ENCODE measurements around the gene WHRN. TPM values are rescaled to one million over a fixed set of nuclear protein-coding genes. Genes with fewer than 3 reads are reported as not detected.

Gene WHRN
- total and polyA plus RNA-seq, 2 experiments from 2014 or later = 8.3 to 8.9 TPM

DNA sequence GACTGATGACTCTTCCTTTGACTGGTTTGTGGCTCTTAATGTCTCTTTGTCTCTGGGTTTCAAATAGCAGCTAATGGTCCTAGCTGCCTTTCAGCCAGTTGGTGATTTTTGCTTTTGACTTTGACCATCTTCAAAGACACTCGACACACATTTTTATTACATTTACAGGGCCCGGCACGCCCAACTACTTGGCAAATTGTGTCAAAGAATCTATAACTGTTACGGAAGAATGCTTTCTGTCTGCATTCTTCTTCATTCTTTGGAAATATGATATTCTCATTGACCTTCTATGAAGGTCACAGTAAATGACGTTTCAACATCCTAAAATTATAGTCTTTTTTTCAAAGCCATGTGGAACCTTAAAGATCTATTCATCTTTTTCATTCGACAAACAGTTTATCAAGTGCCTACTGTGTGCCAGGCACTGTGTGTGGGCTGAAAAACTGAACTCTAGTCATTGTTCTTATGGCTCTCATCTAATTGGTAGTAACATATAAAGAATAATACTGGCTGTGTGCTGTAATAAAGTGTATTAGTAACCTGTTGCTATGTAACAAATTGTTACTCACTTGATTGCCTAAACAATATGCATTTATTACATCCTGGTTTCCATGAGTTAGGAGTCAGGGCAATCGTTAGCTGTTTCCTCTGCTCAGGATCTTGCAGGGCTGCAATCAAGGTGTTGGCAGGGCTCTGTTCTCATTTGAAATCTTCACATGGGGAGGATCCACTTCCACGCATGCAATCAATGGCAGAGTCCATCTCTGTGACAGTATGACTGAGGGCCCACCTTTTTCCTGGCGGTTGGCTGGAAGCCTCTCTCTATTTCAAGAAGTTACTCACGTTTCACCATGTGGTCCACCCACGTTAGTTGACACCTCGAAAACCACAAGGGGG, 7.0 kb upstream of the WHRN start:
- Histone ChIP-seq H2AFZ (no peak overlapping the region), H3K36me3 (ENCODE audit: insufficient read depth) (no peaks in the 10 kb centered on the region), H3K4me2 (no peak overlapping the region), H3K9me2 (ENCODE audit: insufficient read depth) (no peaks in the 10 kb centered on the region), H3K4me1 (ENCODE audit: insufficient read depth) (peaks cover 21% of the 10 kb centered on the region), H3K4me3 (no peak overlapping the region), H3K79me2 (replicated peaks; ENCODE audit: insufficient read depth) (no peaks in the 10 kb centered on the region), H3F3A (replicated peaks; ENCODE audit: low read depth) (no peaks in the 10 kb centered on the region), H3K27me3 (ENCODE audit: insufficient read depth) (no peaks in the 10 kb centered on the region), H4K20me1 (replicated peaks; ENCODE audit: insufficient read depth) (no peaks in the 10 kb centered on the region), H3K27ac (ENCODE audit: low read depth) (no peak overlapping the region)
- TF ChIP-seq, protein P1, sequence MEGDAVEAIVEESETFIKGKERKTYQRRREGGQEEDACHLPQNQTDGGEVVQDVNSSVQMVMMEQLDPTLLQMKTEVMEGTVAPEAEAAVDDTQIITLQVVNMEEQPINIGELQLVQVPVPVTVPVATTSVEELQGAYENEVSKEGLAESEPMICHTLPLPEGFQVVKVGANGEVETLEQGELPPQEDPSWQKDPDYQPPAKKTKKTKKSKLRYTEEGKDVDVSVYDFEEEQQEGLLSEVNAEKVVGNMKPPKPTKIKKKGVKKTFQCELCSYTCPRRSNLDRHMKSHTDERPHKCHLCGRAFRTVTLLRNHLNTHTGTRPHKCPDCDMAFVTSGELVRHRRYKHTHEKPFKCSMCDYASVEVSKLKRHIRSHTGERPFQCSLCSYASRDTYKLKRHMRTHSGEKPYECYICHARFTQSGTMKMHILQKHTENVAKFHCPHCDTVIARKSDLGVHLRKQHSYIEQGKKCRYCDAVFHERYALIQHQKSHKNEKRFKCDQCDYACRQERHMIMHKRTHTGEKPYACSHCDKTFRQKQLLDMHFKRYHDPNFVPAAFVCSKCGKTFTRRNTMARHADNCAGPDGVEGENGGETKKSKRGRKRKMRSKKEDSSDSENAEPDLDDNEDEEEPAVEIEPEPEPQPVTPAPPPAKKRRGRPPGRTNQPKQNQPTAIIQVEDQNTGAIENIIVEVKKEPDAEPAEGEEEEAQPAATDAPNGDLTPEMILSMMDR (conservative IDR thresholded peaks at IDR 0.05; ENCODE audit: low read depth in 2 of 2) = no peak
- no peak for TF ChIP-seq POLR2AphosphoS5 (IDR thresholded peaks at IDR 0.05; ENCODE audit: low read depth)
- TF ChIP-seq, protein P2, sequence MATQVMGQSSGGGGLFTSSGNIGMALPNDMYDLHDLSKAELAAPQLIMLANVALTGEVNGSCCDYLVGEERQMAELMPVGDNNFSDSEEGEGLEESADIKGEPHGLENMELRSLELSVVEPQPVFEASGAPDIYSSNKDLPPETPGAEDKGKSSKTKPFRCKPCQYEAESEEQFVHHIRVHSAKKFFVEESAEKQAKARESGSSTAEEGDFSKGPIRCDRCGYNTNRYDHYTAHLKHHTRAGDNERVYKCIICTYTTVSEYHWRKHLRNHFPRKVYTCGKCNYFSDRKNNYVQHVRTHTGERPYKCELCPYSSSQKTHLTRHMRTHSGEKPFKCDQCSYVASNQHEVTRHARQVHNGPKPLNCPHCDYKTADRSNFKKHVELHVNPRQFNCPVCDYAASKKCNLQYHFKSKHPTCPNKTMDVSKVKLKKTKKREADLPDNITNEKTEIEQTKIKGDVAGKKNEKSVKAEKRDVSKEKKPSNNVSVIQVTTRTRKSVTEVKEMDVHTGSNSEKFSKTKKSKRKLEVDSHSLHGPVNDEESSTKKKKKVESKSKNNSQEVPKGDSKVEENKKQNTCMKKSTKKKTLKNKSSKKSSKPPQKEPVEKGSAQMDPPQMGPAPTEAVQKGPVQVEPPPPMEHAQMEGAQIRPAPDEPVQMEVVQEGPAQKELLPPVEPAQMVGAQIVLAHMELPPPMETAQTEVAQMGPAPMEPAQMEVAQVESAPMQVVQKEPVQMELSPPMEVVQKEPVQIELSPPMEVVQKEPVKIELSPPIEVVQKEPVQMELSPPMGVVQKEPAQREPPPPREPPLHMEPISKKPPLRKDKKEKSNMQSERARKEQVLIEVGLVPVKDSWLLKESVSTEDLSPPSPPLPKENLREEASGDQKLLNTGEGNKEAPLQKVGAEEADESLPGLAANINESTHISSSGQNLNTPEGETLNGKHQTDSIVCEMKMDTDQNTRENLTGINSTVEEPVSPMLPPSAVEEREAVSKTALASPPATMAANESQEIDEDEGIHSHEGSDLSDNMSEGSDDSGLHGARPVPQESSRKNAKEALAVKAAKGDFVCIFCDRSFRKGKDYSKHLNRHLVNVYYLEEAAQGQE (IDR thresholded peaks at IDR 0.05; ENCODE audit: unreplicated experiment) = no peak
- no peak for TF ChIP-seq ZNF114 (CRISPR knock-in tag; IDR thresholded peaks at IDR 0.05)
- TF ChIP-seq JUNB (IDR thresholded peaks at IDR 0.05; ENCODE audit: unreplicated experiment) = no peak
- TF ChIP-seq NANOG (IDR thresholded peaks at IDR 0.05; ENCODE audit: borderline replicate concordance) = no peak
- TF ChIP-seq EZH2 (IDR thresholded peaks at IDR 0.05; ENCODE audit: low read depth, unreplicated experiment) = no peak
- no peak for TF ChIP-seq CREB1 (CRISPR knock-in tag; IDR thresholded peaks at IDR 0.05; ENCODE audit: low read depth)
- DNase-seq (ENCODE audit: low spot score) = no peak
- no peak for ATAC-seq
- Mint-ChIP-seq H3K9me3 (no peaks in the 10 kb centered on the region), H3K4me1 (peaks cover 24% of the 10 kb centered on the region), H3K4me3 (no peak overlapping the region), H3K36me3 (ENCODE audit: low read depth) (no peaks in the 10 kb centered on the region), H3K27me3 (ENCODE audit: insufficient read depth, low read depth, poor library complexity) (no peaks in the 10 kb centered on the region), H3K27ac (no peak overlapping the region)

DNA sequence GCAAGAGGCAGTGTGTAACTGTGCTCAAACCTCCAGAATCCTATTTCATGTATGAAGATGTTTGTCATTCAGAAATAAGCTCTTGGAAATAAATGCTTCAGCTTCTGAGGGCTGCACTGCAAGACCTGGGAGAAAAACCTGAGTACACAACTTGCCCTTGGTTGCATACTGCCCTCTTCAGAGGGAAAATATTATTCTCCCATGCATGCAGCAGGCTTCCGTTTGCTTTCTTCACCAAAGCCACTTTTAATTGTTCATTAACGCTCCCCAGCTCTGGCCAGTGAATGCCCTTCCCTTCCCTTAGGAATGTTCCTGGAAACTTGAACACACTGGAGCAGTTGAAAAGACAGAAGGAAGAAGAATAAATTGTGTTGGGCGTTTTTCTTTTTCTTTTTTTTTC, 2.5 kb upstream of the WHRN start:
- TF ChIP-seq, protein P1 (conservative IDR thresholded peaks at IDR 0.05; ENCODE audit: low read depth in 2 of 2) = peak; percentile 40 to 63
- TF ChIP-seq, protein P3, sequence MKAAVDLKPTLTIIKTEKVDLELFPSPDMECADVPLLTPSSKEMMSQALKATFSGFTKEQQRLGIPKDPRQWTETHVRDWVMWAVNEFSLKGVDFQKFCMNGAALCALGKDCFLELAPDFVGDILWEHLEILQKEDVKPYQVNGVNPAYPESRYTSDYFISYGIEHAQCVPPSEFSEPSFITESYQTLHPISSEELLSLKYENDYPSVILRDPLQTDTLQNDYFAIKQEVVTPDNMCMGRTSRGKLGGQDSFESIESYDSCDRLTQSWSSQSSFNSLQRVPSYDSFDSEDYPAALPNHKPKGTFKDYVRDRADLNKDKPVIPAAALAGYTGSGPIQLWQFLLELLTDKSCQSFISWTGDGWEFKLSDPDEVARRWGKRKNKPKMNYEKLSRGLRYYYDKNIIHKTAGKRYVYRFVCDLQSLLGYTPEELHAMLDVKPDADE (IDR thresholded peaks at IDR 0.05) = no peak
- H3K4me3 ChIP-seq = no peak overlapping the region
- H3K36me3 Mint-ChIP-seq (ENCODE audit: low read depth) = no peaks in the 10 kb centered on the region
- DNase-seq (ENCODE audit: low spot score) = peak; percentile 49
- no peaks in the 10 kb centered on the region for H3K9me3 Mint-ChIP-seq
- no peak overlapping the region for H3K4me3 Mint-ChIP-seq
- peaks cover 17% of the 10 kb centered on the region for H3K27me3 Mint-ChIP-seq (ENCODE audit: insufficient read depth, low read depth, poor library complexity)
- H3K4me1 ChIP-seq (ENCODE audit: insufficient read depth) = peaks cover 43% of the 10 kb centered on the region
- H3K4me2 ChIP-seq = peak overlapping the region; percentile 37; the same call in 1 of the 2 replicates
- H2AFZ ChIP-seq = no peak overlapping the region
- H3K36me3 ChIP-seq (ENCODE audit: insufficient read depth) = no peaks in the 10 kb centered on the region
- no peak for ATAC-seq
- no peak overlapping the region; the same call in 1 of the 2 replicates for H3K27ac ChIP-seq (ENCODE audit: low read depth)
- no peaks in the 10 kb centered on the region for H3K9me2 ChIP-seq (ENCODE audit: insufficient read depth)
- H4K20me1 ChIP-seq (replicated peaks; ENCODE audit: insufficient read depth) = no peaks in the 10 kb centered on the region; the same call in 1 of the 2 replicates
- H3K27me3 ChIP-seq (ENCODE audit: insufficient read depth) = peaks cover 29% of the 10 kb centered on the region
- H3F3A ChIP-seq (replicated peaks; ENCODE audit: low read depth) = no peaks in the 10 kb centered on the region
- peaks cover 31% of the 10 kb centered on the region for H3K4me1 Mint-ChIP-seq
- no peaks in the 10 kb centered on the region for H3K79me2 ChIP-seq (replicated peaks; ENCODE audit: insufficient read depth)
- no peak overlapping the region for H3K27ac Mint-ChIP-seq

Data from GM23338 (cell line).